ENCODE data around the gene ZNF134.
A peak's percentile ranks its signal among the peaks of the same experiment; 100 is the strongest.

The ZNF134 gene

DNA sequence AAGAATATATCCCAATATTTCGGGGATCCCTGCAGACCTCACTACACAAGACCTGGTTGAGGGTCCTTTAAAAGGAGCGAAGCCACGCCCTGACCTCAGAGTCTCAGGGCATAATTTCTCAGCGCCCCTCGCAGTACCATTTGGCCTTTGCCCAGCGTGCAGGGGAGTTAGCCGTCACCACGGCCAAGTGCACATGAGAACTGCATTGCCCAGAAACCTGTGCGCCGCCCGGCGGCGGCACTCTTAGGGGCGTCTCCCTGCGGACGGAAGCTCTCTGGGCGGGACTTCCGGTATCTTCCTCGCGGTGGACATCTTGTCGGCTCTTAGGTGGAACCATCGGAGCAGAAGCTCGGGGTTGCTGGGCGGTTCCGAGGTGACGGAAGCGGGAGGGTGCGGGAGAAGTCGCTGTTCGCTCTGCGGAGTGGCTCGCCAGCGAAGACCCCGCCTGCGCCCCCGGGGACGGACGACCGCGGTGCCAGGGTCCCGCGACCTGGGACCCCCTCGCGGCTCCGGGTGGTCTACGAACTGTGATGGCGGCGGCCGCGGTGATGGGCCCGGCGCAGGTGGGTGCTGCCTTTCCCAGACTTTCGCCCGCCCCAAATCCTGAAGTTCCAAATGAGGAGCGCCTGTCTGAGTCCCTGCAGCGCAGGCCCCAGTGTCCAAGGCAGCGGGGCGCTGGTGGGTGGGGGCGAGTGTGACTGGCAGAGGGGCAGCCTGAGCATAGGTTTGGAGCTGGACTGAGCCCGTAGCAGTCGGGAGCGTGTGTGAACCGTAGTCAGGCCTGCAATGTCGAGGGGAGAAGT, at the start of gene ZNF134:
TSS of gene ZNF134 (plus strand) at position 302 of the 803 bp plus-strand sequence. CDS start 5,227 bp downstream, outside the sequence.
- peak; percentile 89 to 95 for DNase-seq

DNA sequence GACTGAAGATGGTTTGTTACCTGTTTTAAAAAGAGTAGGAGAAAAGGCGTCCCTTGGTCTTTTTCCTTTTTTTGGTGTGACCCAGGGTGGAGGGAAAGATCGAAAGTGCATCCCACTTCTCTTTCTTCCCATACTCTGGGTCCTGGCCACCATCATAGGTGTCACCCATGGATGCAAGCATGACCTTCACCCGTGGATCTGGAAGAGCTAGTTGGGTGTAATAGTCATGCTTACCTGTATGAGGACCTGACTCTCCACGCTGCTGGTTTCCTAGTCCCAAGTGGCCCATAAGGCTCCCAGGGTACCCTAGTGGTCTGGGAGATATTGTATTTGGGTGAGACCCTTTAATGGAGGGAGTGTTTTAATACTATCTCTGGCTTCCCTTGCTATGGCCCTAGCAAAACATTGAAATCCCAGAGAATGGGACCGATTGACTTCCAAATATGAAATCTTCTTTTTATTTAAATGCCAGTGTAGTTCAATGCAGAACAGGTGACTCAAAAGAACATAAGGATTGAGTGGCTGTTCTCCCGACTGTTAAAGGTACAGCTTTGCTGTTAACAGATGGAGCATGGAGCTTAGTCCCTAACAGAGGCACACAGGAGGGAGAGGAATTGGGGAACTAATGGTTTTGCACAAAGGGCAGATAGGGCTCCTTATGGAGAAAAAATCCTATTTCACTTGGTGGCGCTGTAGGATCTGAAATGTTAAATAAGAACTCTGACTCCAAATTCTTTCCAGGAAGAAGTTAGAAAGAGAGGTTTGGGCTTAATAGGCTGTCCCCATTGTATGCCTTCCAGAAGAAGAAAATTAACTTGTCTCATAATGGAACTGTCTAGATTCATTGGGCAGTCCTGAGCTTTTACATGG, 47.4 kb upstream of the ZNF134 start:
- DNase-seq: no peak

DNA sequence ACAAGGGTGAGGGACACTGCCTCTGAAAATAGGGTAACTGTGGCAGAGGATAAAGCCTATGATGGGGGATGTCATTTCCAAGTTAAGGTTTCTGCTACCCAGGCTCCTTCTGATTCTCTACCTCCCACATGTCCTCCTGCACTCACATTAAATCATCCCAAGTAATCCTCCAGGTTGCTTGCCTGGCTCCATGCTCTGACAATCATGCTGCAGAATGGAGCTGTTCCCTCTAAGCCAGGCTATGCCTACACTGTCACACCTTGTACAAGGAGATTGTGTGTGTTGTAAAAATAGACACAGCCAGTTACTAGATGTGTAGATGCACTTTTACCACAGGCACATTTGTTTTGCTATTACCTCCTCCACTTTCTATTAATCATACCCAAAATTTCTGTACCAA, 43.3 kb upstream of the ZNF134 start:
- no peak for DNase-seq

DNA sequence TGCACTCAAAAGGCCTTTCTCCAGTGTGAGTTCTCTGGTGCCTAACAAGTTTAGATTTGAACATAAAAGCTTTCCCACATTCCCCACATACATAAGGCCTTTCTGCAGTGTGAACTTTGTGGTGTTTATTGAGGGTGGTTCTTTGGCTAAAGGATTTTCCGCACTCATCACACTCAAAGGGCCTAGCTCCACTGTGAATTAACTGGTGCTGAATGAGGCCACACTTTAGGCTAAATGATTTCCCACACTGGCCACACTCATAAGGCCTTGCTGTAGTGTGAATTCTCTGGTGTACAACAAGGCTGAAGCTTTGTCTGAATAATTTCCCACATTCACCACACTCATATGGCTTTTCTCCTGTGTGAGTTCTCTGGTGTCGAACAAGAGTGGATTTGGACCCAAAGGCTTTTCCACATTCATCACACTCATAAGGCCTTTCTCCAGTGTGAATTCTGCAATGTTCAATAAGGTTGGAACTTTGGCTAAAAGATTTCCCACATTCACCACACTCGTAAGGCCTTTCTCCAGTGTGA, 41.6 kb upstream of the ZNF134 start:
- DNase-seq: no peak

DNA sequence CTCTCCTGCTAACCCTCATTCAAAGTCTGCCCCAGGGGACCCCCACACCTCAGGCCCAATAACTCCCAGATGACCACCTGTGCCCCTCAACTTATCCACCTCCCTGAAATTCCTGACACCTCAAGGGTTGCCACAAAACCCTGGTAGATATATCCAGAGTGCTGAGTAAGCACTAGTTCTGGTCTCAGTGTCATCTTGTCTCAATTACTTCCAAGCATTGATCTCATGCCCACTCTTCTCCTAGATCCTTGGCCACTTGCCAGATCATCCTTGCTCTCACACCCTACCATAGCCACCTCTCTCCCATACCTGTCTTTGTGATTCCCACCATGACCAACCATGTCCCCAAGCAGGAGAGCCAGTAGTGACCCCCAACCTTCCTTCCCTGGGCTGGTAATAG, 37.4 kb upstream of the ZNF134 start:
- no peak for DNase-seq

DNA sequence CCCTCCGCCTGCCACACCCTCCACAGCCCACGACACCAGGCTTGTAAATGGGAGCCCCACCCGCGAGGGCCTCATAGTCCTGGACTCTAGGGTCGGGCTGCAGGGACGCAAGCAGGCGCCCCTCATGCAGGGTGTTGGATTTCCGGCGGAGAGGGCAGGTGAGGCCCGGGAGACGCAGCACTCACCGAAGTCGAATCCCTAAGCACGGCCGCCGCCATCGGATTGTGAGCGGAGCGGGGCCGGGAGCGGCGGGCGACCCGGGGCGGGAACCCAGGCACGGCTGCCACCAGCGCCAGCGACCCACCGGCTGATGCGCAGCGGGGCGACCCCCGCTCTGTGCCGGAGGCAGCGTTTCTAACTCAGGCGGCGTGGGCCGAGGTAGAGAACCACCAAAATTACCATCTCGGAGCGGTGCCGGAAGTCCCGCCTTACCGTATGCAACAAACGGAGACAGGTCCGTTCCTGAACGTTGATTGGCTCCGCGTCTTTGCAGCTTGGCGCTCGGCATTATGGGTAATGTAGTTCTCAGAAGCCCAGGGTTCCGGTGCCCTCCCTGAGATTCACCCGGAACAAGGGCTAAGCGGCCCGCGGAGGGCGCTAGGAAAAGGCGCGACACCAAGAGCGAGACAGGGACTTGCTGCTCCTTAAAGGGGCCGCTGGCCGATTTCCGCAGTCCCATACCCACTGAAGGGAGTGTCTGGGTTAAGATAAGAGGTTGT, 35.4 kb upstream of the ZNF134 start, which contains the start of gene ZNF416:
TSS of gene ZNF416 (minus strand) at position 425 of the 719 bp plus-strand sequence. CDS start at position 218, 207 bp downstream.
- DNase-seq: peak; percentile 98 to 99

DNA sequence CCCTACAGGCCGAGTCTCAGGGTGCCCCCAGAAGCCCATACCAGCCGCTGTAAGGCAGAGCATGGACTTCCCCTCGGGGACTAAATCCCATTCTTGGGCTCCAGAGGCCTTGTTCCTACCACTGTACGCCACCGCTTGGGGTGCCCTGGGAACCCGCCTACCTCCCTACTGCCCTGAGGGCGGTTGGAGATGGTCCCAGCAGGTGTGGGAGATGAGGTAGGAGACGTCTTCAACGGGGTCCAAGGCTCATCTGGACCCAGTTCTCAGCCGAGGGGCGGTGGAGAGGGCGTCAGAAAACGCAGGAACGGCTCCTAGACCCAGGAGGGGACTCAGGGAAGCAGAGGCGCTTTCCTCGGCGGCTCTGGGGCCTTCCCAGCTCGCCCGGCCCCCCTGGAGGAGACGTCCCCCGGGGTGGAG, 30.9 kb upstream of the ZNF134 start:
- no peak for DNase-seq

DNA sequence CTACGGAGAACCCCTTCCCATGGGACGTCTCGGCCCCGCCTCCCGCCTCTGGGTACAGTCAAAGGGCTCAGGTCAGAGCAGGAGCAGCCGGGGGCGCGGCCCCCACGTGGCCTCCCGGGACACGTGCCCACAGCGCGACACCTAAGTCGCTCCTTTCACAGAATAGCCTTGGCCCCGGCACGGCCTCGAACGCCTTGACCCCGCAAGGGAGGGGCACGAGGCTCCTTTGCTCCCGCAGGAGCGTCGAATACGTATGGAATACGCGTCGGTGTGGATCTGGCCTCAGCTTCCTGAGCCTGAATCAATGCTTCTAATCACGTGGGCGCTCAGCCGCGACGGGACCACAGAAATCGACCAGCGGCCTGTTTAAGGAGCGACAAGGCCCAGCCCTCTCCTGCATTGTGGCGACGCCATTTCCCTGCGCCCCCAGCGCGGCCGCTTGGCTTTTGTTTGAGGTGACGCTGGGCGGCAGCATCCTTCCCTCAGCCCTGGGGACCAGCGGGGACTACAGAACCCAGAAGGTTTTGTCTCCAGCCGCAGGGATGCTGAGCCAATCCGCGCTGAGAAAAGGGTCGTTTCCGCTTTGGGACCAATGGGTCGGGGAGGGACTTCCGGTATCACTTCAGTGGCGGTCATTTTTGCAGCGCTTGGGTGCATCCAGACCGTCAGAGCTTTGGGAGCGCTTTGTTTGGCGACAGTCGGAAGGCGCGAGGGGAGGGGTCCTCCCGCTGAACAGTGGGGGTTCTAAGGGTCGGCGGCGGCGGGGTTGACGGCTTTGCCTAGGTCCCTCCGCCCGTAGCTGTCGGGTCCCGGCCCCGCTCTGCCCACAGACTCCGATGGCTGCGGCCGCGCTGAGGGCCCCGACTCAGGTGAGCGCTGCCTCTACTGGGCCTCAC, 30.3 kb upstream of the ZNF134 start, which contains the start of gene ZIK1:
TSS of gene ZIK1 (plus strand) at position 625 of the 896 bp plus-strand sequence. CDS start at position 837, 212 bp downstream.
- peak; percentile 85 to 90 for DNase-seq

DNA sequence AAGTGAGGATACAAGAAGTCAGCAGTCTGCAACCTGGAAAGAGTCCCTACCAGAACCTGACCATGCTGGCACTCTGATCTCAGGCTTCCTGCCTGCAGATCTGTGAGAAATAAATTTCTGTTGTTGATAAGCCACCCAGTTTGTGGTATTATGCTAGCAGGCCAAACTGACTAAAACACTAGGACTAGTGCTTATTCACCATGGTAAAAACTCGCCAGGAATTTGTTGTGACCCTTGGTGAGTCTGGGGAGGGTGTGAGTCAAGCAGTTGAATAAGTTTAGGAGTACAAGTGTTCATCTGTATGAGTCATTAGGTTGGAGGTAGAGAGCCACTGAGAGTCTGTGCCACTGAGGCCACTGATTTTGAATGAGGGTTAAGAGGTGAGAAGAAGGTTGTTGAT, 26.5 kb upstream of the ZNF134 start:
- no peak for DNase-seq

DNA sequence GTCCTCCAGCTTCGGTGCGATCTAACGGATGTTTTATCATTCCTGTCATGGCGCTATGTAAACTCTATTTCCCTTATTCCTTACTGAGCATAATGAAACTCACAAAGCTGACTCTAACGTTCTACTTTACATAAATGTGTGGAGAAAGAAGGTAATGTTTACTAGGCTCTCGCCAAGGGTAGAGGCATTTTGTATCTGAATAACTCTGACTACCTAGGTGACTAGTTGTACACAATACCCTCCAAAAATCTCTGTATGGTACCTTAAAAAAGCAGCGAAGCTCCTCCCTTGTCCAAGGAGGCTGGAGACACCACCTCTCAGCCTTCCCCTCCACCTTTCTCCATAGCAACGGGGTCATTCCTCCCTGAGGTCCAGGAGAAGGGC, 14.7 kb upstream of the ZNF134 start:
- no peak for DNase-seq

DNA sequence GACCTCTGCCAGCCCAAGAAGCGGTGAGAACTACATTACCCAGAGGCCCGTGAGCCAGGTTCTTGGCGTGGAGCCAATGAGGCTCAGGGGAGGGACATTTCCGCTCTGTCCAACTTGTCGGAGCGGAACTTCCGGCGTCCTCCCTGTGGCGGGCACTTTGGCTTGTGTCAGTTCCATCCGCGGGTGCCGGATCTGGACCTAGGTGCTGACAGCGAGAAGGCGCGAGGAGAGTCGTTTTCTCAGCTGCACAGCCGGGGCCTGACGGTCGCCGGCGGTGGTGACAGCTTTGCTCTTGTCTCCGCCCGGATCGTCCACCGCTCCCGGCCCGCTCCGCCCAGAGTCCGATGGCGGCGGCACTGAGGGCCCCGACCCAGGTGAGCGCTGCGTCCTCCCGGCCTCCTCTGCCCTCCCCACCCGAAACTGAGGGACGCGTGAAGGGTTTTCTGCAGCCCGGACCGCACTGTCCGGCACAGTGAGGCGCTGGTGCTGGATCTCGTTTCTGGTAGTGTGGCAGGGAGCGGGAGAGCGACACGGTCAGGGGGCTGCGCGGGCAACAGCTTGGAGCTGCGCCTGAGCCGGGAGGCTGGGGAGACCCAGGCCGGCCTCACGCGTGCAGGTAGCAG, 14.2 kb upstream of the ZNF134 start, which contains the start of gene ZNF530:
TSS of gene ZNF530 (plus strand) at position 125 of the 623 bp plus-strand sequence. CDS start 4,461 bp downstream, outside the sequence.
- DNase-seq: peak; percentile 88 to 95

DNA sequence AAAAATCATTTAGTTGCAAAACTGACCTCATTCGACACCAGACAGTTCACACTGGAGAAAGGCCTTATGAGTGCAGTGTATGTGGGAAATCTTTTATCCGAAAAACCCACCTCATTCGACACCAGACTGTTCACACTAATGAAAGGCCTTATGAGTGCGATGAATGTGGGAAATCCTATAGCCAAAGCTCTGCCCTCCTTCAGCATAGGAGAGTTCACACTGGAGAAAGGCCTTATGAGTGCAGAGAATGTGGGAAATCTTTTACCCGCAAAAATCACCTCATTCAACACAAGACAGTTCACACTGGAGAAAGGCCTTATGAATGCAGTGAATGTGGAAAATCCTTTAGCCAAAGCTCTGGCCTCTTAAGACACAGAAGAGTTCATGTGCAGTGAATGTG, 7.1 kb upstream of the ZNF134 start:
- DNase-seq: no peak

DNA sequence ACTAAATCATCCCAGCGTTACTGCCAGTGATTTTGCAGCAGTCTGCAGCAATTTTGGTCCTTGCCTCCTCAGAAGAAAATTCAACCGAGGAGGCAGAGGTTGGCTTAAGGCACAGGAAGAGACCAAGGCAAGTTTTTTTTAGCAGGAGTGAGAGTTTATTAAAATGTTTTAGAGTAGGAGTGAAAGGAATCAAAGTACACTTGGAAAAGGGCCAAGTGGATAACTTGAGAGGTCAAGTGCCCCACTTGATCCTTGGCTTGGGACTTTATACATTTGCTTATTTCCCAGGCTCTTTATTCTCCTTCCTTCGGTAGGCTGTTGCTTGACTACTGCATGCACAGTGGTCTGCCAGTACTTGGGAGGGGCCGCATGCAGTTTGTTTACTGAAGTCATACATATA, 2.9 kb upstream of the ZNF134 start:
- no peak for DNase-seq

DNA sequence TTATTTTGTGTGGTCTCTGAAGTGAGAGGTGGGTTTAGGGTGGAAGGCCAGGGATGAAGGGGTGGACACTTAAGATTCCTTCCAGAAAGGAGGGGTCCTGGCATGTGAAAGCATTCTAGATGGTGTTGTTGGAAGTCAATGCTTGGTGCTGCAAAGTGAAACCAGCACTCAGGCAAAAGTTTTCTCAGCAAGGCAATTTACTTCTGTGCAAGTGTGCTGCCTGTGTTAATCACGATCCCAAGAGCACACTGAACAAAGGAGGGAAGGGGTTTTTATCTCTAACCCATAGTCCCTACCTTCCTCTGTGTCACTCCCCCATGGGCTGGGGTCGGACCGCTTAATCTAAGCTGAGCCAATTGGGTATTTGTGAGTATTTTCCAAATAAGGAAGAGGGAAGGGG, 1.3 kb downstream of the ZNF134 start:
- DNase-seq: no peak

DNA sequence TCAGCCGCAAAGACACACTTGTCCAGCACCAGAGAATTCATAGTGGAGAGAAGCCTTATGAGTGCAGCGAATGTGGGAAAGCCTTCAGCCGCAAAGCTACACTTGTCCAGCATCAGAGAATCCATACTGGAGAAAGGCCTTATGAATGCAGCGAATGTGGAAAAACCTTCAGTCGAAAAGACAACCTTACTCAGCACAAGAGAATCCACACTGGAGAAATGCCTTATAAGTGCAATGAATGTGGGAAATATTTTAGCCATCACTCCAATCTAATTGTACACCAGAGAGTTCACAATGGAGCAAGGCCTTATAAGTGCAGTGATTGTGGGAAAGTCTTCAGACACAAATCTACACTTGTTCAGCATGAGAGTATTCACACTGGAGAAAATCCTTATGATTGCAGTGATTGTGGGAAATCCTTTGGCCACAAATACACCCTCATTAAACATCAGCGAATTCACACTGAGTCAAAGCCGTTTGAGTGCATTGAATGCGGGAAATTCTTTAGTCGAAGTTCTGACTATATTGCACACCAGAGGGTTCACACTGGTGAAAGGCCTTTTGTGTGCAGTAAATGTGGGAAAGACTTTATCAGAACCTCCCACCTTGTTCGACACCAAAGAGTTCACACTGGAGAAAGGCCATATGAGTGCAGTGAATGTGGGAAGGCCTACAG, 6.8 kb downstream of the ZNF134 start:
- DNase-seq: no peak

DNA sequence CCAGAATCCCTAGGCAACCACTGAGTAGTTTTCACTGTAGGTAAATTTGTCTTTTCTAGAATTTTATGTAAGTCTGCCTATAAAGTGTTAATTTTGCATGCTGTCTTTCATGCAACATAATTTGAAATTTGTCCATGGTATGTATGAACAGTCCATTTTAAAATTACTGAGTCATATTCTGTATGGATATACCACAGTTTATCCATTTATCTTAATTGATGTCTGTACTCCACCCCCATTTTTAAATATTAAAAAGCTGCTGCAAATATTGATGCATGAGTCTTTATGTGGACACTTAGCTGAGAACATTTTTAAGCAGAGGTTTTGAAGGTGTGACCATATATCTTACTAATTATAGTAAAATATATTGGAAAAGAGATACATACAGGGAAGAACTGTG, 9.0 kb downstream of the ZNF134 start:
- no peak for DNase-seq

DNA sequence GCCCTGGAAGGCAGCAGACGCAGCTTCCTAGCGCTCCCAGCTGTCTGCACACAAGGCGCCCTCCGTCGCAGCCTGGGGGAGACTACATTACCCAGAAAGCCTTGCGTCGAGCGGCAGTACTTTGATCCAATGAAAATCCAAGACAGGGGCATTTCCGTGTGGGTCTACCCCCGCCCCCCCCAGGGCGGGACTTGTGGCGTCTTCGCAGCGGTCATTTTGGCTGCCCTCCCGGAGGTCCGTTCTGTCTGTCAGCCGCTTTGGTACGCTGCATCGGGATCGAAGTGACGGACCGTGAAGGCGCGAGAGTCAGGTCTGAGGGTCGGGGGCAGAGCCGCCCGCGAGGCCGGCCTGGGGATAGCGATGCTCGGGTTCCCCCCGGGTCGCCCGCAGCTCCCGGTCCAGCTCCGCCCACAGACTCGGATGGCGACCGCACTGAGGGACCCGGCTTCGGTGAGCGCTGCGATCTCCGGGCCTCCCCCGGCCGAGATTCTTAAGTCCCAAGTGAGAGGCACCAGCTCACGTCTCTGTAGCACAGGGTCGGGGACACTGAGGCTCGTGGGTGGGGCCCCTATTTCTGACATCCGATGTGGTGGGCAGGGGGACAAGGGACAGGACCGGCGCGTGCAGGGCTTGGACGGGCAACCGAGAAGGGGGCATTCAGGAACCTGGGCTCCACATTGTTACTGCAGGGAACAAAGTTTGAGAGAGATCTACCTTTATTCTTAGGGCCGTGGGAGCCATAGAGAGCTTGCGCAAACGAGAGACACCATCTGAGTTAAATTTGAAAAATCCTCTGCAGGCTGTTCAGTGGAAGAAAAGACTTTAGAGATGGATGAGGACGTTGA, 19.2 kb downstream of the ZNF134 start, which contains the start of gene ZNF211:
TSS of gene ZNF211 (plus strand) at position 182 of the 845 bp plus-strand sequence. CDS start at position 361, 179 bp downstream.
- DNase-seq: peak; percentile 89 to 97

DNA sequence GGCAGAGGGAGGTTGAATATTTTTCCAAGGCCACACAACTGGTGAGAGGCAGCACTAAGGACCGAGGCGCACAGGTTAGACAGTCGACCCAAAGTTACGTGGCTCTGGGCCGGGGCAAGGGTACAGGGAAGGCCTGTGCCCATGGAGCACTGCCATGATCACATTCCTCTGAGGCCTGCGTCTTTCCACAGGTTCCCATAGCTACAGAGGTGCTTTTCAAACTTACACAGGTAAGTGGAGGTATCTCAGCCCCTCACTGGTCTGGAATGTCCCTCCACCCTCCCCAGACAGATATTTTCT, 19.7 kb downstream of the ZNF134 start:
- DNase-seq: no peak

DNA sequence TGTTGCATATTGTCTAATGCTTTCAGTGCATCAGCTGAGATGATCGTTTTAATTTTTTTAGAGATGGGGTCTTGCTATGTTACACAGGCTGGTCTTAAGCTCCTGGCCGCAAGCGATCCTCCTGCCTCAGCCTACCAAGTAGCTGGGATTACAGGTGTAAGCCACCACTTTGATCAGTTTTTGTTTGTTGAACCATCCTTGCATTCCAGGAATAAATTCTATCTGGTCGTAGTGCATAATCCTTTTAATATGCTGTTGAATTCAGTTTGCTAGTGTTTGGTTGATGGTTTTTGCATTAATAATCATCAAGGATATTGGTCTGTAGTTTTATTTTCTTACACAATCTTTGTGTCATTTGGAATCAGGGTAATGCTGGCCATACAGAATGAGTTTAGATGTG, 23.3 kb downstream of the ZNF134 start:
- DNase-seq: no peak

All from inflammatory macrophage treated with lipopolysaccharide for 1 hour (primary cell).